ENCODE results near the gene AFM. TPM values are rescaled to one million over a fixed set of nuclear protein-coding genes. Genes with fewer than 3 reads are reported as not detected.

Gene AFM
- total RNA-seq, 4 donors from 2014 or later = 0.14 TPM; not detected in 3

DNA sequence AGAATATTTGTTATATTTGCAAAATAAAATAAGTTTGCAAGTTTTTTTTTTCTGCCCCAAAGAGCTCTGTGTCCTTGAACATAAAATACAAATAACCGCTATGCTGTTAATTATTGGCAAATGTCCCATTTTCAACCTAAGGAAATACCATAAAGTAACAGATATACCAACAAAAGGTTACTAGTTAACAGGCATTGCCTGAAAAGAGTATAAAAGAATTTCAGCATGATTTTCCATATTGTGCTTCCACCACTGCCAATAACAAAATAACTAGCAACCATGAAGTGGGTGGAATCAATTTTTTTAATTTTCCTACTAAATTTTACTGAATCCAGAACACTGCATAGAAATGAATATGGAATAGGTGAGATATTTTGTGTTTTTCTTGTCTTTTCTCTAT is 45.6 kb upstream of the AFM start, which contains the start of gene AFP:
Gene AFP (plus strand): TSS at position 238 of the 400 bp plus-strand sequence. CDS start 42 bp downstream, at position 280.
- Histone ChIP-seq H3K27ac (no peak within 1 kb of the TSS), H3K27me3 (no peaks in the 10 kb centered on the region), H3K9me3 (no peaks in the 10 kb centered on the region), H3K36me3 (no peaks in the 10 kb centered on the region), H3K4me1 (no peaks in the 10 kb centered on the region), H3K4me3 (no peak within 1 kb of the TSS)
- DNase-seq = no peak
- no peak for TF ChIP-seq POLR2A (IDR thresholded peaks at IDR 0.05)
- TF ChIP-seq, protein P1, sequence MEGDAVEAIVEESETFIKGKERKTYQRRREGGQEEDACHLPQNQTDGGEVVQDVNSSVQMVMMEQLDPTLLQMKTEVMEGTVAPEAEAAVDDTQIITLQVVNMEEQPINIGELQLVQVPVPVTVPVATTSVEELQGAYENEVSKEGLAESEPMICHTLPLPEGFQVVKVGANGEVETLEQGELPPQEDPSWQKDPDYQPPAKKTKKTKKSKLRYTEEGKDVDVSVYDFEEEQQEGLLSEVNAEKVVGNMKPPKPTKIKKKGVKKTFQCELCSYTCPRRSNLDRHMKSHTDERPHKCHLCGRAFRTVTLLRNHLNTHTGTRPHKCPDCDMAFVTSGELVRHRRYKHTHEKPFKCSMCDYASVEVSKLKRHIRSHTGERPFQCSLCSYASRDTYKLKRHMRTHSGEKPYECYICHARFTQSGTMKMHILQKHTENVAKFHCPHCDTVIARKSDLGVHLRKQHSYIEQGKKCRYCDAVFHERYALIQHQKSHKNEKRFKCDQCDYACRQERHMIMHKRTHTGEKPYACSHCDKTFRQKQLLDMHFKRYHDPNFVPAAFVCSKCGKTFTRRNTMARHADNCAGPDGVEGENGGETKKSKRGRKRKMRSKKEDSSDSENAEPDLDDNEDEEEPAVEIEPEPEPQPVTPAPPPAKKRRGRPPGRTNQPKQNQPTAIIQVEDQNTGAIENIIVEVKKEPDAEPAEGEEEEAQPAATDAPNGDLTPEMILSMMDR (IDR thresholded peaks at IDR 0.05) = no peak
- intact Hi-C loops (cut with DNase I; ENCODE audit: low total_unique reads) = no loop called here

DNA sequence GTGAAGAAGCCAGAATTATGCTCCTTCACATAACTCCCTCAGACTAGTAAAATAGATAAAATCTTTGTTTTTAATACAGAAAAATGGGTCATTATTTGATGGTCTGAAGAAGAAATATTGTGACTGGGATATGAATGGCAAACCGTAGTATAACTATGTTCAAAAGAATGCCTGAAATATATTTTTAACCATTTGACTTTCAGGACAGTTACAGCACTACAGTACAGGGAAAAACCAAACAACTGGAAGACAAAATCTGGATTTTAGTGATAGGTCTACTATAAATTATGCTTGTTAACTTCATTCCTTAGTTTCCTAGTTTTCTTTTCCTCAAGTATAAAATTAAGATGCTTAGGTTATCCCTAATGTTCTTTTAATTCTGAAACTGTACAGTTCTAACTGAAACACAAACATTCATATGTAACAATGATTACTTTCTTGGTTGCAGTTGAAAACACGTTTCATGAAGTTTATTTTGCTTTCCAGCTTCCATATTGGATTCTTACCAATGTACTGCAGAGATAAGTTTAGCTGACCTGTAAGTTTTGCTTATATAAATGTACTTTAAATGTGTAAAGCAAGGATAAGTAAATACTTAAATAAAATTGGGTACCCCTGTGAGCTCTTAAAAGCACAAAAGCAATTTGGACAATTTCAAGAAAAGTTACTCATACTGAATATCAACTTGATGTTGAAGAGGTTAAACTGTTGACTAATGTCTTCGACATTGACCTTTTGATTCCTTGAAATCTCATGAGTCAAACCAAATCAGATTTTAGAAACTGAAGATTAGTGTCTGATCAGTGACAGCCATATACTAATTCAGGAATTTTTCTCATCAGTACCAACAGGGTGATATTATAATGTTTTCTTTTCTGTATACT is 44.6 kb upstream of the AFM start:
- intact Hi-C loops (cut with DNase I; ENCODE audit: low total_unique reads) = no loop called here

DNA sequence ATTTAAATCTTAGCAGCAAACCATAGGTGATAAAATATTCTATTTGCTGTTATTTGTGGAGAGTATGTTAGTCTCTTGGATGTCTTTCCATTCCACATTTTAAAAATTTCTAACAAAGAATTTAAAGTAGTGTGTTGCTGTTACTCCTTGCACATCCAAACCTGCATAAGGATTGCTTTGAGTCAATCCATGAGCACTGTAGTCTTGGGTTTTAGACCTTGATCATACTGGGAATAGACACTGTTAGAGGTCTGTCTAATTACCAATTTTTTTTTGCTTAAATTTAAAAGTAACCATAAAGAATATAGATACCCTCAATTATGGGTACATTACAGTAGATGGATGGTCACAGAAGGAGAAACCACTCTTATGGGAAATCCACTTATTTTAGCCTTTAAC is 44.0 kb upstream of the AFM start:
- no peak for TF ChIP-seq POLR2A (IDR thresholded peaks at IDR 0.05)
- TF ChIP-seq, protein P1 (IDR thresholded peaks at IDR 0.05) = no peak
- Histone ChIP-seq H3K27me3 (no peaks in the 10 kb centered on the region), H3K9me3 (no peaks in the 10 kb centered on the region), H3K4me1 (no peaks in the 10 kb centered on the region), H3K4me3 (no peak overlapping the region), H3K27ac (no peak overlapping the region), H3K36me3 (no peaks in the 10 kb centered on the region)
- DNase-seq = no peak
- intact Hi-C loops (cut with DNase I; ENCODE audit: low total_unique reads) = no loop called here

More for the DNA sequence above, 44.6 kb upstream of the AFM start:
- H3K36me3 ChIP-seq = no peaks in the 10 kb centered on the region
- no peaks in the 10 kb centered on the region for H3K9me3 ChIP-seq
- H3K4me3 ChIP-seq = no peak overlapping the region
- H3K27ac ChIP-seq = no peak overlapping the region
- no peaks in the 10 kb centered on the region for H3K27me3 ChIP-seq
- no peak for TF ChIP-seq POLR2A (IDR thresholded peaks at IDR 0.05)
- TF ChIP-seq, protein P1 (IDR thresholded peaks at IDR 0.05) = no peak
- no peak for DNase-seq
- no peaks in the 10 kb centered on the region for H3K4me1 ChIP-seq

DNA sequence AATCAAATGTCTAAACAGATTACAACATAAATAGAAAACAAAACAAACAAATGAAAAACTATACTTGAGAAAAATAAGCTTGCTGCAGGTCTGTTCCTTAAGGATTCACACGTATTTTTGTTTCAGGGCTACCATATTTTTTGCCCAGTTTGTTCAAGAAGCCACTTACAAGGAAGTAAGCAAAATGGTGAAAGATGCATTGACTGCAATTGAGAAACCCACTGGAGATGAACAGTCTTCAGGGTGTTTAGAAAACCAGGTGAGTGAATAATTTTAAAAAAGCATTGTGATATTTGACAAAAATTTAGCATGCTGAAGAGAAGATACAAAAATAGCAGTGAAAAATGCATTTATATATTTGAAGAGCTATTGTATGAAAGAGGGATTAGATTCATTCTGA is 43.5 kb upstream of the AFM start:
- DNase-seq = no peak

More for the DNA sequence above, 43.5 kb upstream of the AFM start:
- Histone ChIP-seq H3K36me3 (no peaks in the 10 kb centered on the region), H3K27ac (no peak overlapping the region), H3K9me3 (no peaks in the 10 kb centered on the region), H3K27me3 (no peaks in the 10 kb centered on the region), H3K4me1 (no peaks in the 10 kb centered on the region), H3K4me3 (no peak overlapping the region)
- intact Hi-C loops (cut with DNase I; ENCODE audit: low total_unique reads) = no loop called here
- TF ChIP-seq, protein P1 (IDR thresholded peaks at IDR 0.05) = no peak
- TF ChIP-seq POLR2A (IDR thresholded peaks at IDR 0.05) = no peak
